NCI-H748 treated with DMSO at 0.1 percent for 48 hours (cell line): ENCODE results near the gene ST3GAL4.

Experiments
- DNase-seq: peaks from one replicate; lab custom pipeline; 2025; lab: John Stamatoyannopoulos, UW

ST3GAL4 gene

DNA sequence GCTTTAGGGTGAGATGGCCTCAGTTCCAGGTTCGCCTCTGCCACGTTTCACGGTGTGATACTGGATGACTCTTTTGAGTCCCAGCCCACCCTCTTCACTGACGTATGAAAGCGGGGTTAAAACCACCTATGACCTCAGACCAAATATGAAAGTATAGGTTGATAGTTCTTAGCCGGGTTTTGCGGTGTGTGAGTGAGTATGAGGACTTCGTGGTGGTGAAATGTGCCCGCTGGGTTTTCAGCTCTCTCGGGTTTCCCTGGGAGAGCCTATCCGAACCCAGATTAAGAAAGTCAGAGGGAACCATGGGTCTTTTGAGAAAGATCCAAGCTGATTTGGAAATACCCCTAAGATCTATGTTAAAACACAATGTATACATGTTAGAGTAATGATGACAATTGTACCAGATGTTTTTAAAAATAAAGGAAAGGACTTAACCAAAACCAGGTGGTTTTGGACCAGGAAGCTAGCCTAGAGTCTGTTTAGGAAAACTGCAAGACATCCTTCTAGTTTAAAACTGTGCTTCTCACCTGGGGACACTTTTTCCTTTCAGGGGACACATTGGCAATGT, 25.8 kb upstream of the ST3GAL4 start:
- DNase-seq: no peak

DNA sequence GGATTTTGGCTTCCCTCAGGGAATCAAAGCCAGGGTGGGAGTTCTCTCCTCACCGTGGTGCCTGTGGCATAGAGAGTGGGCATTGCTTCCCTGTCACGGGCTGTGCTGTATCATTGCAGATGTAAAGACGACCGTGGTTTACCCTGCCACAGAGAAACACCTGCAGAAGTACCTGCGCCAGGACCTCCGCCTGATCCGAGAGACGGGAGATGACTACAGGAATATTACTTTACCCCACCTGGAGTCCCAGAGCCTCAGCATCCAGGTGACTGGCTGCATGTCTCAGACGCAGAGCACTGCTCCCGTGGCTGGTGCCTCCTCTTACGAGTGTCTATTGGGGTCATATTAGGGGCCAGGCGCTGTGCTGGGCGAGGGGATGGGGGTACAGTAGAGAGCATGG, 24.2 kb upstream of the ST3GAL4 start:
- no peak for DNase-seq

DNA sequence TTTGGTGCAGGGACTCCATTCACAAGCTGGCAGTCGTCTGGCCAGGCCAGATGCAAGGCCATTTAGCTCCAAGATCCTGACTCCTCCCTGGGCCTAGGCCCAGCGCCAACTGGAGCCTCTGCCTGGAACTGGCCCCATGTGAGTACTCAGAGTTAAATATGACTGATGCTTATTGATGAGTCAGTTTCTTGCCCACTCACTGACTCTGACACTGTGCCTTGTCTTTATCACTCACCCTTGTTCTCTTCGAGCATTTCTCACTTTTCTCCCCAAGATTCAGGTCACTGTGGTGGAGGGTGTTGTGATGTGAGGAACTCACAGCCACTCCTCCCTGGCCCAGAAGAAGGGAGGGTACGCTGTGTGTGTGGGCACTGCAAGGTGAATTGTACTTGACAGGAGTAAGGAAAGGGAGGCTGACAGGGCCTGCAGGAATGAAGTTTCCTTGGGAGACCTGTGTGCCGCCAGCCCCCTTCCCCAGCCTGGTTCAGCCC, 23.2 kb upstream of the ST3GAL4 start:
- no peak for DNase-seq

DNA sequence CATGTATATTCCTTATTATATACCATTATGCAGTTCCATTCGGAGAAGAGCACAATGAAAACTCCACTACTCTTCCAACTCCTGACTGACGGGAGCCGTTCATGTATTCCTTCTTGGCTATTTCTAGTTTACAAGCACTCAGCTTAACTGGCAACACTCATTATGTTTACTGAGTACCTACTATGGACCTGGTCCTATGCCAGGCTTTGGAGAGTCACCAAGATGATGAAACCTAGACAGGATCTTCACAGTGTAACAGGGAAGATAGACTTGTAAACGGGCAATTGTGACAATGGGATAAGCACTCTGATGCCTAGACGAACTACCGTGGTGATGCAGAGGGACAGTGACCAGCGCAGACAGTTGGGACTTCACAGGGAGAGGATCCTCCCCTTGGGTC, 22.3 kb upstream of the ST3GAL4 start:
- no peak for DNase-seq

DNA sequence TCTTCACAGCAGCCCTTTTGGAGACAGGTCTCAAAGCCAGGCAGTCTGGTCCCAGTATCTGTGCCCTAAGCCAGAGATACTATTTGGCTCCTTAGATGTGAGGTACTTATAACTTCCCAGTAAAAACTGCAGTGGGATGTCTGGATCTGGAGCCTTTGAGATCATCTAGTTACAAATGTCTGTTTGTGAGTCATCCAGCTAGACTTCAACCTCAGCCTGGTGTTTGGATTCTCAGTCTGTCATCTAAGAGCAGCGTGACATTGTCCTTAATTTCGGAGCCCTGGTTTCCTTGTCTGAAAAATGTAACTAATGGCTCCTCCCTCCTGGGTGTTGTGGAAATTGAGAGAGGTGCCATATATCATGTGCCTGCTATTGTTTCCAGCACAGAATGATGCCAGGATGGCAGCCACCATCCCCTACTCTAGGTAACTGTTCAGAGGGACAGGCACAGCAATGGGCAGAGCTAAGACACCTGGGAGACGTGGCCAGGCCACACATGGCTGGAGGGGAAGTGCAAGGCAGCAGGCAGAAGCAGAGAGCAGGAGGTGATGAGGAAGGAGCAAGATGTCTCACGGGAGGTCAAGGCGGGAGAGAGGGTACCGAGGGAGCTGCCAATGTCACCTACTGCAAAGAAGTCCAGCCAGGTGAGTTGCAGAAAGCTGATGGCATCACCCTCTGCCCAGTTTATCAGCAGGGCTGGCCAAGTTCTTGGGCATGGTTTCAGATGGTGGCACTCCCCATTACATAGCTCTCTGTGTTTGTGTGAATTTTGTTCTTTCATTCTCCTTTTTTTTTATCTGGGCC, 20.6 kb upstream of the ST3GAL4 start:
- DNase-seq: no peak

DNA sequence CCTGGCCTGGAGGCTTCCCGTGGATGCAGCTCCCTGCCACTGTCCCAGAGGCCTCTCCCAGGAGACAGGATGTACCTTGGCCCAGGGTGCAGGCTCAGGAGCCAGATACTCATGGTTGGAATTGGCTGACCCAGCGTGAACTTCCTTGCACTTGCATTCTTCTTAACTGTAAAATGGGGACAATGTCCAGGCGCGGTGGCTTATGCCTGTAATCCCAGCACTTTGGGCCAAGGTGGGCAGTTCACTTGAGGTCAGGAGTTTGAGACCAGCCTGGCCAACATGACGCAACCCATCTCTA, 20.1 kb upstream of the ST3GAL4 start:
- DNase-seq: no peak

DNA sequence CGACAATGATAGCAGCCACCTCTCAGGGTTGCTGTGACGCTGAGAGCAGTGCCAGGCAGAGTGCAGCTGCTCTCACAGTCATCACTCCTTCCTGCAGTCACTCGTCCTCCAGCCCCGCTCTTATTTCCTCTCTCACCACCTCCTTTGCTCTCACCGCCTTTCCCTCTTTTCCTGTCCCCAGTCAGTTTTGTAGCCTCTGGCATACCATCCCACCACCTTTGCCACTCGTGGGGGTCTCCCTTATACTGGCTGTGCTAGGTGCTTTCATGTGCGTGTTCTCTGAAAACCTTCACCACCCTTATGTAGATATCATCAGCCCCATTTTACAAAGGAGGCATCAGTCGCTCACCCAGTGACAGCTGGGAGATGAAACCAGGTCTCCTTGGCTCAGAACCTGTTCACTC, 19.3 kb upstream of the ST3GAL4 start:
- no peak for DNase-seq

DNA sequence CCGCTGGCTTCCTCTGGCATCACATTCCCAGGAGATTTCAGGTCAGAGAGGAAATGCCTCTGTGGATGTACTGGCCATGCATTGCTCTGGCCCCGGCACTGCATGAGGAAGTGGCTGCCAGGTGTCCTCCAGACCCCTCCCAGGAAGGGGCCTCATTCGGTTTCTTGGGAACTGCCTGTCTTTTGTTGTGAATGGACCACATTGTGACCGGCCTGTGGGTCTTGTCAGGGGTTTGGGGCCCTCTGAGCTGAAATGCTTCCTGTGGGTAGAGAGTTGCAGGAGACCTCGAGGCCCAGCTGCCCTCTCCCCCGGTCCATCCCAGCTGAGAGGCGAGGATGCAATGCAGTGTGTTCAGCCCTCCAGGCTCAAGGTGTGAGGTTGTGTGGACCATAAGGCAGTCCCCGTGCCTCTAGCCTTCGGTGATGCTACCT, 18.8 kb upstream of the ST3GAL4 start:
- no peak for DNase-seq

DNA sequence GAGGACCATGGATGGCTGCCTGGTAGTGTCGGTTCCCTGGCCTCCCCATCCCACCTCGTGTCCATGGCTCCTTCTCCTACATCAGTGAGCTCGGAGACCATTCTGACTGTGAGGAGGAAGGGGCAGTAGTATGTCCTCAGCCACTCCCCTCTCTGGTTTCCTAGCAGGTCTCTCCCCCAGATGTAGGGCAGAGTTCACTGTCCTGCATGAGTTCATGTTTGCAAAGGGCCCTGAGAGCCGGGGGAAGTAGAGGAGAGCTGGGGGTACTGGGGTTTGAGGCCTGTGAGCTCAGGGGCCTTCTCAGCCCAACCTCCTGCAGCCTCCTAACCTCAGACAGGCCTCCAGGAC, 18.4 kb upstream of the ST3GAL4 start:
- DNase-seq: no peak

DNA sequence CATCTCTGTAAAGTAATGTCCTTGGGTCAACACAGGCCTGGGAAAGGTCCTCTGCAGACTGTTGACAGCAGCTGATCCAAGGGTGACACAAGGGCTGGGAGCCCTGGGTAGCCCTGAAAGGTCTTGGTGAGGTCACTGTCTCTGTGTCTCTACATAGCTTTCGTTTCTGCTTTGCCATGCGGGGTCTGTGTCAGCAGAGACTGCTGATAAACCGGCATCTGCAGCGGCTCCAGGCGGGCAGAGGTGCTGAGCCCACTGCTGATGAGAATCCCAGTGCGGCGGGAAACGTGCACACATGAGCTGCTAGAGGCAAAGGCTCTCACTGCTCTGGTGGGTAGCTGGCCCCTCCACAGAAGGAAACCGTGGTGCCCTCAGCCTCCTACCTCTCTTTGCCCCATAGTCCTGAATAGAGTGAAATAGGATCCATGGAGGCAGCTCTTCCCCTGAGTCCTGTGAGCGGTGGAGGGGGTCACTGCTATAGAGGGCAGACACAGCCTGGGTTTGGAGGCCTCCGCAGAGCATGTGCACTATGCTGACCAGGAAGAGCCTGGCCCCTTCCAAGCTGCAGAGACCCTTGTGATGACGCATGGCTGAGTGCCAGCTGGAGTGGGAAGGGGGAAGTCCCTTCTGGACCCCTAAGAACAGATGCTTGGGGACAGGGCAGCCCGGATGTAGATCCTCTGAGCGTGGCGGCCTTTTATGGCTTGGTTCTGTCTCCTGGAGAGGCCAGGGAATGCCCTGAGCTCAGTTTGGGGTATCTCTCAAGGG, 17.8 kb upstream of the ST3GAL4 start:
- no peak for DNase-seq

DNA sequence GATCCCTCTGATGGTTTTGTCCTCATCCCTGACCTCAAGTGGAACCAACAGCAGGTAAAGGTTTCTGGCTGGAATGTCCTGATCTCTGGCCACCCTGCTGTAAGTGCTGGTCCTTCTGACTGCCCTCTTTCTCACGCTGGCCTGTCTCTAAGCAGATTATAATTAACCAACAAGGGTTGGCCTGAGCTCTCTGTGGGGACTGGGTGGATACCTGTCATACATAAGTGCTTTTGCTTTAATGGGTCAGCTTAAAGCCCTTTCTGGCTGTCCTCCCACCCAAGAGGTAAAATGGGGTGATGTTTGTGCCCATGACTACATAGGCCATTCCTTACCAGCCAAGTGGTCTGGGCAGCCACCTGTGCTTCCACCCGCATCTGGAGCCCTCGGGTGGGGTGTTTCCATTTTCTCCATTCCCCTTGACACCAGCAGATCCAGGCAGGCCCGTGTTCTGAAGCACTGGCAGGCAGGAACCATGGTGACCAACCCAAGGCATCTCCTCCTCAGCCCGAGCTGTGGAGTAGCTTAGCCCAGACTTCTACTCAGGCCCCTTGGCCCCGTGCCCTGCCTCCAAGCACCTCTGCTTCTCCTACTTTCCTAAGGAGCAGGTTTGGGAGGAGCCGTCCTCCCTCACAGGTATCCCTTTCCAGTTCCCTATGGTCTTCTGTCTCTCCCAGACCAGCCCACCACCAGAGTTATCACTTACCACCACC, 17.0 kb upstream of the ST3GAL4 start:
- DNase-seq: no peak

DNA sequence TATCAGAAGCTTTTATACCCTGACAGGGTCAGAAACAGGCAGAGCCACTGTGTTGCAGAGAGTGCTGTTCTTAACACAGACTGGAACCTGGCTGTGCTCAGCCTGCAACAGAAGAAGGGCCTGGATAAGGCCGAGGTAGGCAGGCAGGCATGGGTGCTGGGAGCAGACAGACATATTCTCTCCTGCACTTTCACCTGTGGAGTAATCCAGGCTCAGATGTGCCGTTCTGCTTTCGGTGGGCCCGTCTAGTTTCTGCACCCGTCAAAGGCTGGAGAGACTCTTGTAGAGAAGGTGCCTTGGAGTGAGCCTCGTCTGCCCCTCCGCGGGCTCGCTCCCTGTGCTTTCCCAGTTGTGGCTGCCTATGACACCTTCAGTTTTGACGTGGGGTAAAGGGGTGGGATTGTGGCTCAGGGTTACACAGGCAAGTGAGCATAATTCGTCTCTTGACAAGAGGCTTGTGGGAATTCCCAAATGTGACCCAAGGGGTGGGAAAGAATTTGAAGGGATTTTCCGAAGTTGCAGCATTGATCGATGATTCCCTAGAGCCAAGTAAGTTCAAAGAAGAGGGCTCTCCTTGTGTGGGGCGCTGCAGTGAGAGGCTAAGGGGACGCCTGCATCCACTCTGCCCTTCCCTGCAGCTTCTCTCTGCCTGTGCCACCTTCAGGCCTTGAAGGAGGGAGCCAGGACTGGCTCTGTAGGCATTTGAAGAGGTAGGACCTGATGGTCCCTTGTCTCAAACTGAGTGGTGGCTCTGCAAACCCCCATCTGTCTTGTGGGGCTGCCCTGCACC, 16.2 kb upstream of the ST3GAL4 start:
- DNase-seq: no peak

DNA sequence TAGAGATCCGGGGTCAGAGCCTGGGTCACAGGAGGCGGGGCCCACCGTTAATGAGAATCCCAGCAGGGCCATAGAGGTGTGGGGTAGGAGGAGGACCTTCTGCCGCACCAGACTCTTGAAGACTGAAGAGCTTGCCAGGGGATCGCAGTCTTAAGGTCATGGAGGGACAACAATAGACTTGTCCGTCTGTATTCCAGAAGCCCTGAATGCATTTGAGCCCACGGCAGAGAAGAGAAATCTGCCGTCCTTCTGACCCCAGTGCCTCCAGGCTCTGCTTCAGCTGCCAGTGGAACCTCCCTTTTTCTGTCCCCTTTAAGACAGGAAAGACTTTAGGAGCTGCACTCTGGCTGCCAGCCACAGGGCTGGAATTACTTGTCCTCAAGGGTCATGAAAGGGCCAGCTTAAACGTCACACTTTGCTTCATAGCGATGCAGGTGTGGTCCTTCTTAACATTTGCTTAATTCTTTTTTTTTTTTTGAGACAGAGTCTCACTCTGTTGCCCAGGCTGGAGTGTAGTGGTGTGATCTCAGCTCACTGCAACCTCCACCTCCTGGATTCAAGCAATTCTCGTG, 15.5 kb upstream of the ST3GAL4 start:
- no peak for DNase-seq

DNA sequence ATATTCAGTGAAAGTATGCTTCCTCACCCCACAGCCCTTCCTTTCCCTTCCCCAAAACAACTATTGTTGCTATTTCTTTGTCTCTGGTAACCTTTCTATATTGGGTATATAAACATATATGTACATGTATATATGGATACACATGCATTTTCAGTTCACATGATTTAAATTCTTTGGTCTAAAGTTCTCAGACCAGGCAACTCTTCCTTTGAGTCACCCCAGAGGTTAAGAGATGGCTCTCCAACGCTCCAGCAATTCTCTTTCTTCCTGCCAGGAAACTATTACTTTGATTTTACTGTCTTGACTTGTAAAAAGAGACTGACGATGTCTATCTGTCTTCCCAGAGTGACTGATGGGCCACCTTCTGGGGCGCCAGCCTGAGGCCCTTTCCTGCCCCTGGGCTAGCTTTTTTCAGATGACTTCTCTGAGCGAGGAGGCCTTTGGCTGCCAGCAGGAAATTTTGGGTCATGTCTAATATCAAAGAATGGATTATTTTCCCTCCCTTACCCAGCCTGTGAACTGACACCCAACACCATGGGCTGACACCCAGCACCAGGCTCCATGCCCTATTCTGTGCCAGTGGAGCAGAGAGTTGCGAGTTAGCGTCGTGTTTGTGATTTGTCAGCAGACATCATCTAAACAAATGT, 14.4 kb upstream of the ST3GAL4 start:
- no peak for DNase-seq

DNA sequence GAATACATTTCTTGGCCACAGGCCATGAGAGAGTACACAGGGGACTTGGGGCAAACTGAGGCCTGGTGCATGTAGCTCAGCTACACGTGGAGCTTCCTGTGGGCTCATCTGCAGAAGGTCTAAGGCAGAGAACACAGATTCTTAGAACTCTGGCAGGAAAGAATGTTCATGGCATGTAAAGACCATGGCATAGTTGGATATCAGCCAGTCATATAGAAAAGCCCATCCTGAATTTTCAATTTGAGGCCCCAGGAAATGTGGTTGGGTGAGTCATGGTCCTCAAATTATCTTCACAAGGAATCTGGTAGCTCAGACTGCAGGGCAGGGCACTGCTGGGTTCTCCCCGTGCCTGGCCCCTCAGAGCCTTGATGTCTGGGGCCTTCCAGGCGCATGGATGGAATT, 13.7 kb upstream of the ST3GAL4 start:
- no peak for DNase-seq

DNA sequence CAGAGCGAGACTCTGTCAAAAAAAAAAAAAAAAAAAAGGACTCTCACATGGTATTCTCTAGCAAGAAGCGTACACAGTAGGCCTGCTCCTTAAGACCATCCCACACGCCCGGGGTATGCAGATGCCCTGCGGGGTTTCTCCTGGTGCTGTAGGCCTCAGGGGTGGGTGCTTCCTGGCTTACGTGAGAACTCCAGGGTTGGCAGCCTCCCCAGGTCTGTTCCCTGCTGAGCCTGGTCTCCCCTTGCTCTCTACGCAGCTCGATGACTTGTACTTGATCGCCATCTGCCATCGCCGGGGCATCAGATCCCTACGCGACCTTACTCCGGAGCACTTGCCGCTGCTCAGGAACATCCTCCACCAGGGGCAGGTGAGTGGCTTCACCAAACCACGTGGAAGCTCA, 12.4 kb upstream of the ST3GAL4 start:
- DNase-seq: no peak

DNA sequence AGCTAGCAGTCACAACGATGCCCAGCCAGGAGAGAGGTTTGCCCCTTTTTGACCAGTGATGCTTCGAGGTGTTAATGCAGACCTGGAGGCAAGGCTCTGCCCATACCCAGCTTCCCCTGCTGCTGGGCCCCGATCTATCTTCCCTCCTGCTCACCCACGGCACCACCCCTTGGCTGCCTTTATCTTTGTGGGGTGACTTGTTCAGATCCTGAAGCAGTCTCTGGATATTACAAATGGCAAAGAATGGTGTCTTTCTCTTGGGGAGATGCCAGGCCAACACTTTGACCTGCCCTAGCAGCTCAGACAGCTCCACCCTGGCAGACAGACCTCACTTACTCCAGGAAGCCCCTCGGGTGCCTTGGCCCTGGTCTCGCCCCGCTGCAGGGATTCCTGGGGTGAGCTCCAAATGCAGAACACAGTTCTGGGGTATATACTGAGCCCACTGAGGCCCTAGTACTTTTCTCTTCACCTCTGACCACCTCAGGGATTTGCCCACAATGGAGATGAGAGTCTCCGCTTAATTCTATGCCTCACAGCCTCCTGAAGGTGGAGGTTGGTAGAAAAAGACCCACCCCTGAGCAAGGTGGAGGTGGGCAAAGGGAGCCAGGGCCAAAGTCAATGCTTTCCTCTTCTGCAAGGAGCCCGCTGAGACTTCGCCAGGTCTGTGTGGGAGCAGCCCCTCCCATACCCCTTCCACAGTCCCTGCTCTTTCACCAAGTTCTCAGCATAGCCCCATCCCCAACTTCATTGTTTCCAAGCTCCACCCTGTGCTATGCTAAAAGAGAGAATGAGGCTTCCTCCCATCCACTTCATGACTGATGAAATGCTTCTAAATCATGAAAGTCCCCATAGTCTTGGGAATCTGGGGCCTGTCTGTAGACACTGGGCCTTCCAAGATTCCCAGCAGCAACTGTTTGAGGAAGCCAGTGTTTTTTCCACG, 11.1 kb upstream of the ST3GAL4 start:
- no peak for DNase-seq

DNA sequence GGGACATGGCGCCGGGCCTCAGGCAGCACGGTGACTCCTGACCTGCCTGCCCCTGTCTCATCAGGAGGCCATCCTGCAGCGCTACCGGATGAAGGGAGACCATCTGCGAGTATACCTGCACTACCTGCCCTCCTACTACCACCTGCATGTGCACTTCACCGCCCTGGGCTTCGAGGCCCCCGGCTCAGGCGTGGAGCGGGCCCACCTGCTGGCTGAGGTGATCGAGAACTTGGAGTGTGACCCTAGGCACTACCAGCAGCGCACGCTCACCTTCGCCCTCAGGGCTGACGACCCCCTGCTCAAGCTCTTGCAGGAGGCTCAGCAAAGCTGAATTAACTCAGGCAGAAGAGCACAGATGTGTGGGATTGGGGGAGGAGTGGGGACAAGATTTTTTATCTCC, 10.2 kb upstream of the ST3GAL4 start:
- DNase-seq: no peak

DNA sequence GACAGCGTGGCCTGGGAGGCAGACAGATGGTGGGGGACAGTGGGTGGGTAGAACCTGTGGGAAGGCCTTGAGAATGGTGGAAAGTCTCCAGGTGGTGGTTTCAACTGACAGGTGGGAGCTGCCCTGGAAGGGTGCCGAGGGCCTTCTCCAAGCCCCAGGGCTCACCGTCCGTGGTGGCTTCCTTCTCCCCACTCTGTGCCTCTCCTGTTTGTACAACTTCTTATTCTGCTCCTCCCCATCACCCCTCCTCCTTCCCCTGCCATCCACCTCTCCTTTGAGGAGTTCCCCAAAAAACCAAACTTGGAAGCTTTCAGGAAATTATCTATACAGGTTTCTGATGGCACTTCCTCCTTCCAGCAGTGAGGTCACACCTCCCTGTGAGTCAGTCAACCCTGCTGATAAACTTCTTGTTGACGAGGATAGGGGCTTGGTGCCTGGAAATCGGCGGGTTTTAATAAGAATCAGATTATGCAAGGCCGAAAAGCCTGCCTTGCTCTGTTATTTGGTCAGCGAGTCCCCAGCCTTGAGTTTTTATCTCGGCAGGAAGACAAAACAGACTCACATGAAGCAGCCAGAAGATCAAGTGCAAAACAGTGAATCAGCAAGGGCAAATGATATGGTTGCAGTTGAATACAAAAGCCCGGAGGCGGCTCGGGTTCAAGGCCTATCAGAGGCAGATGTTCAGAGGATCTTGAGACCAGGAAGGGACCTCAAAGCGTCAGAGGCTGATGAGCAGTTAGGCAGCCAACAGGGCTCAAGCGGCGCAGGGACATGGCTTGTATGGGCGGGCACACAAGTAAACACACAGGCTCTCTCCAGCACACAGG, 9.5 kb upstream of the ST3GAL4 start:
- no peak for DNase-seq
